GM18505 (cell line): ENCODE results near the gene RBBP6.
"Not testable (repeated sequence)": the region's sequence is repeated elsewhere in the genome, so short reads cannot be mapped to it uniquely, and the experiment has no call there.

ENCODE experiments used
- ATAC-seq: cut with Tn5 transposase; IDR thresholded peaks from one replicate; pipeline ENCODE4 v1.9.1; 2021; ENCODE audit not compliant: unreplicated experiment
- POLR2A ChIP-seq: IDR thresholded peaks from 4 replicates; pipeline ENCODE4 v1.6.1; 2011; ENCODE audit warnings: borderline replicate concordance; ENCODE audit not compliant: insufficient read depth, insufficient read length; ENCODE audit errors: extremely low read depth

RBBP6 gene

DNA sequence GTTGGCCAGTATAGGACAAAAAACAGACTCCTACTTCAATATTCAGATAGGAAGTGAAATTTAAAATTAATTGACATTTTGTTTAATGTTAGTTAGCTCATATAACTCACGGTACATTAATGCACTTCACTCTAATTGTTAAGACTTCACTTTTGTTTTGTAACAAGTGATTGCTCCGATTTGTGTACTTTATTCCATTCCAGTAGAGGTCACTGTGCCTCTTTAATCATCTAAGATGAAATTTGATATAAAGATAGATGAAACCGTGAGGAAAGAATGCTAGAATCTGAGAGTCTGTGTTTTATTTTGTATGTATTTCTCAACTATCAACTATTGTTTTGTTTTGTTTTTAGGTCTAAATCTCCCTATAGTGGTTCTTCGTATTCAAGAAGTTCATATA, 29.0 kb downstream of the RBBP6 start:
- ATAC-seq: no peak
- TF ChIP-seq POLR2A: no peak

DNA sequence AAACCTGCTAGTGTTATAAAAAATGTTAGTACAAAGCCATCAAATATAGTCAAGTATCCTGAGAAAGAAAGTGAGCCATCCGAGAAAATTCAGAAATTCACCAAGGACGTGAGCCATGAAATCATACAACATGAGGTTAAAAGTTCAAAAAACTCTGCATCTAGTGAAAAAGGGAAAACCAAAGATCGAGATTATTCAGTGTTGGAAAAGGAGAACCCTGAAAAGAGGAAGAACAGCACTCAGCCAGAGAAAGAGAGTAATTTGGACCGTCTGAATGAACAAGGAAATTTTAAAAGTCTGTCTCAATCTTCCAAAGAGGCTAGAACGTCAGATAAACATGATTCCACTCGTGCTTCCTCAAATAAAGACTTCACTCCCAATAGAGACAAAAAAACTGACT, 31.7 kb downstream of the RBBP6 start:
- TF ChIP-seq POLR2A: no peak
- ATAC-seq: no peak

DNA sequence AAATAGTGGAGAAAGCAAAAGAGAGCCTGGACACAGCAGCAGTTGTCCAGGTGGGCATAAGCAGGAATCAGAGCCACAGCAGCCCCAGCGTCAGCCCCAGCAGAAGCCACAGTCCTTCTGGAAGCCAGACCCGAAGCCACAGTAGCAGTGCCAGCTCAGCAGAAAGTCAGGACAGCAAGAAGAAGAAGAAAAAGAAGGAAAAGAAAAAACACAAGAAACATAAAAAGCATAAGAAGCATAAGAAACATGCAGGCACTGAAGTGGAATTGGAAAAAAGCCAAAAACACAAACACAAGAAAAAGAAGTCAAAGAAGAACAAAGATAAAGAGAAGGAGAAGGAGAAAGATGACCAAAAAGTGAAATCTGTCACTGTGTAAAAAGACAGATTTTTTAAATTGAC, 32.7 kb downstream of the RBBP6 start:
- no peak for ATAC-seq
- TF ChIP-seq POLR2A: no peak

- no peak for TF ChIP-seq POLR2A
- no peak for ATAC-seq
Measured at GRCh38 chr16:24573141-24573540, 33.8 kb downstream of the RBBP6 start.

DNA sequence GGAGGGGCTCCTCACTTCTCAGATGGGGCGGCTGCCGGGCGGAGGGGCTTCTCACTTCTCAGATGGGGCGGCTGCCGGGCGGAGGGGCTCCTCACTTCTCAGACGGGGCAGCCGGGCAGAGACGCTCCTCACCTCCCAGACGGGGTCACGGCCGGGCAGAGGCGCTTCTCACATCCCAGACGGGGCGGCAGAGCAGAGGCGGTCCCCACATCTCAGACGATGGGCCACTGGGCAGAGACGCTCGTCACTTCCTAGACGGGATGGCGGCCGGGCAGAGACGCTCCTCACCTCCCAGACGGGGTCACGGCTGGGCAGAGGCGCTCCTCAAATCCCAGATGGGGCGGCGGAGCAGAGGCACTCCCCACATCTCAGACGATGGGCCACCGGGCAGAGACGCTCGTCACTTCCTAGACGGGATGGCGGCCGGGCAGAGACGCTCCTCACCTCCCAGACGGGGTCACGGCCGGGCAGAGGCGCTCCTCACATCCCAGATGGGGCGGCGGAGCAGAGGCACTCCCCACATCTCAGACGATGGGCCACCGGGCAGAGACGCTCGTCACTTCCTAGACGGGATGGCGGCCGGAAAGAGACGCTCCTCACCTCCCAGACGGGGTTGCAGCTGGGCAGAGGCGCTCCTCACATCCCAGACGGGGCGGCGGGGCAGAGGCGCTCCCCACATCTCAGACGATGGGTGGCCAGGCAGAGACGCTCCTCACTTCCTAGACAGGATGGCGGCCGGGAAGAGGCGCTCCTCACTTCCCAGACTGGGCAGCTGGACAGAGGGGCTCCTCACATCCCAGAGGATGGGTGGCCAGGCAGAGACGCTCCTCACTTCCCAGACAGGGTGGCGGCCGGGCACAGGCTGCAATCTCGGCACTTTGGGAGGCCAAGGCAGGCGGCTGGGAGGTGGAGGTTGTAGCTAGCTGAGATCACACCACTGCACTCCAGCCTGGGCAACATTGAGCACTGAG, 35.4 kb downstream of the RBBP6 start:
- ATAC-seq: not testable (repeated sequence)

GRCh38 chr16:24575791-24576190, 36.4 kb downstream of the RBBP6 start:
- ATAC-seq: not testable (repeated sequence)

DNA sequence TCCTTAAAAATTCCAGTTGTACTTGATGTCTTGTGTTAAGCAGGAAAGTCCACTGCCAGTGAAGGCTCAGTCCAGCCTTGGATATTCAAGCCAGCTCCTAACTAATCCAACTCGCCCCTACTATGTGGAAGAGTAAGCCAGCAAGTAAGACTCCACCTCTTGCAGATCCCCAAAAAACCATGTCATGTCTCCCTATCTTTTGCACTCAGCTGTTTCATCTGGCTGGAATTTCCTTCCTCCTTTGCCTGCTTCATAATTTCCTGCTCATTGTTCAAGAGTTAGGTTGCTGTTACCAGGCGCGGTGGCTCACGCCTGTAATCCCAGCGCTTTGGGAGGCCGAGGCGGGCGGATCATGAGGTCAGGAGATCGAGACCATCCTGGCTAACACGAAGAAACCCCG, 37.8 kb downstream of the RBBP6 start:
- no peak for ATAC-seq
- TF ChIP-seq POLR2A: no peak

- TF ChIP-seq POLR2A: no peak
- no peak for ATAC-seq
Measured at GRCh38 chr16:24580665-24581064, 41.3 kb downstream of the RBBP6 start.

GRCh38 chr16:24583494-24583893, 44.1 kb downstream of the RBBP6 start:
- no peak for TF ChIP-seq POLR2A
- ATAC-seq: no peak

GRCh38 chr16:24589997-24590396, 50.6 kb downstream of the RBBP6 start:
- TF ChIP-seq POLR2A: no peak

GRCh38 chr16:24598777-24599437, 59.5 kb downstream of the RBBP6 start:
- no peak for ATAC-seq

More at GRCh38 chr16:24589997-24590396, 50.6 kb downstream of the RBBP6 start:
- no peak for ATAC-seq

DNA sequence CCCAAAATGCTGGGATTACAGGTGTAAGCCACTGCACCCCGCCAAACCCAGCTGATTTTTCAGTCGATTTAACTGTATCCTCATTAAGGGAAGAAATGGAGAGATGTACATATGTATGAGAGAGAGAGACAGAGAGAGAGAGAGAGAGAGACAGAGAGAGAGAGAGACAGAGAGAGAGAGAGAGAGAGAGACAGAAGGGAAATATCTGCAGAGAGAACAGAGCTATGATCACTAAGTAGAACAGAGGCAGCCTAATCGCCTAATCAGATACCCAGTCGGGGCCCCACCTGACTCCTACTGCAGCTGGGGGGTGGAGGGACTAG, 70.0 kb downstream of the RBBP6 start:
- no peak for TF ChIP-seq POLR2A
- ATAC-seq: no peak

More at GRCh38 chr16:24598777-24599437, 59.5 kb downstream of the RBBP6 start:
- TF ChIP-seq POLR2A: no peak

DNA sequence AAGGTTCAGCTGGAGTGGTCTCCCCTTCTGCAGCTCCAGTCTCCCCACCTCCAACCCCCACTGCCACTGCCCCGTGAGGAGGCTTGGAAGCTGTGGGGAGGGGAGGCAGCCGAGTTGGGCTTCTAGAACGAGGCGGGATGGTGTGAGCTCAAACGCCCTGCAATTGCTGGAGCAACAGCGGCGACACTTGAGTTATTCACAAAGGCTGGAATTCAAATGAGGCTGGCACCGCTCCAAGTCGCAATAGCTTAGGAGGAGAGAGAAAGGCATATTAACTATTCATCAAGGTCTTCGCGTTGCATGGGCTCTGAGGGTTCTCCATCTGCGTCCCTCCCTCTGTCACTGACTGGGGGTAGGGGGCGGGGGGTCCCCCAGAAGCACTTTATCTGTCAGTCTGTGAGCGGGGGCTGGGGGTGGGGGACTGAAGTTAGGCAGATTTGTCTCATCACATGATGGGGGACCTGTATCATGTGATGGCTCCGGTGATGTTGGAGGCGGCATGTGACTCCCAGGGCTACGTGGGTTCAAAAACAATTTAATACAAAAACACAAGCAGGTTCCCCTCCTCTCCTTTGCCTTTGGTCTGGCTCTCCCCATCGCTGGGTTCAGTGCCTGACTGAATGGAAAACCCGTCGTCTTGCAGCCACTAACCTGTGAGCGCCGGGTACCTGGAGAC, 70.5 kb downstream of the RBBP6 start:
- no peak for TF ChIP-seq POLR2A
- no peak for ATAC-seq

DNA sequence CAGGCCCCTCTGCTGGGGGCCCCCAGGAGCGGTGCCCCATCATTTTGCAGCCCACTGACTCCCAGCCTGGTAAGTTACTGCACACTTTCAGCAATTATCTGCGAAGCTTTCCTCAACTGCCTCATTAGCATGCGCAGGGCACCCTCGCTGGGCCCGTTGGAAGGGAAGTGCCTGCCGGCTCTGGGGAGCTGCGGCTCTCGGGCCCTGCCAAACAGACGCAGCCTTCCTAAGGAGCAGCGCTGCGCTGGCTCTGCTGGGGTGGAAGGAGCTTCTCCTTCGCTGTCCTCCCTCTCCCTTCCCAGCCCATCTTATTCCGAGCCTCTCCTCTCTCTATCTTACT, 71.0 kb downstream of the RBBP6 start:
- no peak for TF ChIP-seq POLR2A
- ATAC-seq: no peak
